GM23248 (cell line): ENCODE measurements around the gene NPIPA7.
"Not testable (repeated sequence)": the region's sequence is repeated elsewhere in the genome, so short reads cannot be mapped to it uniquely, and the experiment has no call there.

Source experiments
- EZH2 ChIP-seq: fragments of 200-600 bp; sonication (generic); IDR thresholded peaks from 2 replicates; pipeline ENCODE4 v1.6.1; 2018; ENCODE audit warnings: antibody characterized with exemption, mild to moderate bottlenecking; ENCODE audit not compliant: insufficient read depth, poor library complexity, severe bottlenecking
- EZH2phosphoT487 ChIP-seq: fragments of 200-600 bp; sonication (generic); IDR thresholded peaks from 2 replicates; pipeline ENCODE4 v1.6.1; 2018; ENCODE audit warnings: antibody characterized with exemption, moderate library complexity, mild to moderate bottlenecking, low read depth; ENCODE audit not compliant: insufficient read depth

GRCh38 chr16:16413773-16414172, 34.8 kb downstream of the NPIPA7 start:
- not testable (repeated sequence) for TF ChIP-seq EZH2, EZH2phosphoT487
